D721Med (cell line): Measurements from ENCODE around the gene YY1AP1.
A peak's percentile ranks its signal among the peaks of the same experiment; 100 is the strongest.
"Not testable (repeated sequence)": the region's sequence is repeated elsewhere in the genome, so short reads cannot be mapped to it uniquely, and the experiment has no call there.

Experiments used
- DNase-seq: peaks from one replicate; pipeline ENCODE4 v3.0.0; 2011; ENCODE audit warnings: low spot score; ENCODE audit not compliant: insufficient read length
- FAIRE-seq: peaks from 2 replicates; lab custom pipeline; 2011; peaks lifted over from hg19 to GRCh38; lab: Jason Lieb, UNC
- TF ChIP-seq, protein P1 (sequence below): IDR thresholded peaks from 2 replicates; pipeline ENCODE4 v1.5.1; 2012; ENCODE audit warnings: mild to moderate bottlenecking, control low read depth; ENCODE audit not compliant: insufficient read depth; ENCODE audit errors: missing control alignments

Gene YY1AP1

DNA sequence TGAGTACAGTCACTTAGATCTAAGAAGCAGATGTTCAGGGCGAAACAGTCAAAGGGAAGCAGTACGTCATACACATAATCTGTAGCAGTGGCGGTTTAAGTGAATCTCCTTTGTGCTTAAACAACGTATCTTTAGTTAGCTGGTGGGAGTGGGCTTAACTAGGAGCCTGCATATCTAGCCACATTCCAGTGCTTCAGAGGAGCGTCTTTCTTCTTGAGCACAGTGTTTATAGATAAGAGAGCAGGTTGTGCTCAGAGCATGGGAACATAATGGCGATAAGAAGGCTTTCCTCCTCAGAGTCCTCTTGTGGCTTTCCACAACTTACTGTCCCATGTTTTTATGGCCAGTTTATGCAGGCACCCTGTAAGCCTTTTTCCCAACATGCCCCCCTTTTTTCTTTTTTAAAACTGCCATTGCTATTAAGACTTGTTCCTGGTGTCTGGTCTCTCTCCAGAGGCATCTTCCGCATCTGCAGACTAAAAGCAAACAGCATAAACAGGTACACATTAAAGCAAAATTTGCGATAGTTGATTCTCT lies 3.5 kb upstream of the YY1AP1 start:
- no peak for FAIRE-seq
- TF ChIP-seq, protein P1, sequence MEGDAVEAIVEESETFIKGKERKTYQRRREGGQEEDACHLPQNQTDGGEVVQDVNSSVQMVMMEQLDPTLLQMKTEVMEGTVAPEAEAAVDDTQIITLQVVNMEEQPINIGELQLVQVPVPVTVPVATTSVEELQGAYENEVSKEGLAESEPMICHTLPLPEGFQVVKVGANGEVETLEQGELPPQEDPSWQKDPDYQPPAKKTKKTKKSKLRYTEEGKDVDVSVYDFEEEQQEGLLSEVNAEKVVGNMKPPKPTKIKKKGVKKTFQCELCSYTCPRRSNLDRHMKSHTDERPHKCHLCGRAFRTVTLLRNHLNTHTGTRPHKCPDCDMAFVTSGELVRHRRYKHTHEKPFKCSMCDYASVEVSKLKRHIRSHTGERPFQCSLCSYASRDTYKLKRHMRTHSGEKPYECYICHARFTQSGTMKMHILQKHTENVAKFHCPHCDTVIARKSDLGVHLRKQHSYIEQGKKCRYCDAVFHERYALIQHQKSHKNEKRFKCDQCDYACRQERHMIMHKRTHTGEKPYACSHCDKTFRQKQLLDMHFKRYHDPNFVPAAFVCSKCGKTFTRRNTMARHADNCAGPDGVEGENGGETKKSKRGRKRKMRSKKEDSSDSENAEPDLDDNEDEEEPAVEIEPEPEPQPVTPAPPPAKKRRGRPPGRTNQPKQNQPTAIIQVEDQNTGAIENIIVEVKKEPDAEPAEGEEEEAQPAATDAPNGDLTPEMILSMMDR: no peak
- DNase-seq: peak; percentile 51

DNA sequence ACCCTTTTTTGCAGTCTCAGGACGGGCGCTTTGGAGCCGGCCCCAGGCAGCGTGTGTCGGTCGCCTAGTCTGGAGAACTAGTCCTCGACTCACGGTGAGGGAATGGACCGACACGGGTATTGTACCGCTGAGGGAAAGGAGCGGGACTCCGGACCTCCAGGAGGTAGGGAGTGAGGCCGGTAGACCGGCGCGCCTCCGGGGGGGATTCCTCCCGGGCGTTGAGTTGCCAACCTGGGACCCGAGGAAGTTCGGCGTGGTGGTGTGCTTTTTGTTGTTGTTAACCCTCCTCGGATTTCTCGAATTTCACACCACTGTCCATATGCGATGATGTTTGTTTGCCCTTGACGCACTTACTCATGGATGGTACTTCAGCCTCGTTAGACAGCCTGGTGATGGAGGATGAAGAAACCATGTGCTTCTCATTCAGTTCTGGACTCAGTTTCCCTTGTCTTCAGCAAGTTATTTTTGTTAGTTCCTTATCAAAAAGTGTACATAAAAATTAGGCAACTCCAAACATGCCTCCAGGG lies 570 bp upstream of the YY1AP1 start, which contains the start of gene DAP3:
Gene DAP3 (plus strand): TSS at position 11 of the 527 bp plus-strand sequence. CDS start 20,689 bp downstream, outside the sequence.
- FAIRE-seq (peak; percentile 58), DNase-seq (peak; percentile 66)

GRCh38 chr1:155687705-155688323 lies 760 bp downstream of the YY1AP1 start:
- FAIRE-seq: not testable (repeated sequence)

GRCh38 chr1:155681776-155682175 lies 6.8 kb downstream of the YY1AP1 start:
- FAIRE-seq: no peak
- no peak for DNase-seq
- TF ChIP-seq, protein P1: no peak

More at GRCh38 chr1:155687705-155688323, 760 bp downstream of the YY1AP1 start:
- DNase-seq: not testable (repeated sequence)

DNA sequence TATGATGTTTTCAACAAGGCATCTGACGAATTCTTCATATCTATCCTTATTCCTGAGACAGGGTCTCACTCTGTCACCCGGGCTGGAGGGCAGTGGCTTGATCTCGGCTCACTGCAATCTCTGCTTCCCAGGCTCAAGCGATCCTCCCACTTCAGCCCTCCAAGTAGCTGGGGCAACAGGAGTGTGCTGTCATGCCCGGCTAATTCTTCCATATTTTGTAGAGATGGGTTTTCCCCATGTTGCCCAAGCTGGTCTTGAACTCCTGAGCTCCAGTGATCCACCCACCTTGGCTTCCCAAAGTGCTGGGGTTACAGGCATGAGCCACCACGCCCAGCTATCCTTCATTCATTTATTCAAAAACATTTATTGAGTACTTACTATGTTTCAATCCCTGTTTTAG lies 8.0 kb downstream of the YY1AP1 start:
- no peak for DNase-seq
- FAIRE-seq: no peak
- TF ChIP-seq, protein P1: no peak

DNA sequence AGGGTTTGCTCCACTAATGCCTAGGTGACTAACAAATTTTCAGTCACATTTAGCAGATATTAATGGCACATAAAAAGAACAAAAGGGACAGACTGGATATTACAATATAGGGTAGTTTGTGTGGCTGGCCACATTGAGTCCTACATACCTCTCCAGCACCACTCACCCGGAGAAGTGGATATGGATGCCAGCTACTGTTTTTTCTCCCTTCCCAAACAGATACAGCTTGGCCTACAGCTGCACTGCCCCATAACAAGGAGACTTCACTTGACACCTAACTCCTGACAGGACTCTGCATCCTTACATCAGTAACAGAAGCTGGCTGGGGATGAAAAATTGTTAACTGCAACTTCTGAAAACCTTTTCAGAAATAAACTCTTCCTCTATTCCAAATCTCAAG lies 9.6 kb downstream of the YY1AP1 start:
- DNase-seq, FAIRE-seq: not testable (repeated sequence)

DNA sequence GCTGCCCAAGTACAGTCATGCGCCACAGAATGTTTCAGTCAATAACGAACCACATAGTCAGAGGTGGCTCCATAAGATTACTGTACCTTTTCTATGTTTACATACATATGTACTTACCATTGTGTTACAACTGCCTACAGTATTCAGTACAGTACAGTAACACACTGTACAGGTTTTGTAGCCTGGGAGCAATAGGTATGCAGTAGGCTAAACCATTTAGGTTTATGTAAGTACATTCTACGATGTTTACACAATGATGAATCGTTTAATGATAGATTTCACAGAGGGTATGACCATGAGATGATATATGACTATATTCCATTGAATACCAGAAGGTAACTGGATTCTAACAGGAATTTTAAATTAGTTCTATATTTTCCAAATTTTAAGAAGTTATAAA lies 10.5 kb downstream of the YY1AP1 start:
- DNase-seq (no peak), FAIRE-seq (peak; percentile 81)
- TF ChIP-seq, protein P1: no peak

GRCh38 chr1:155673003-155673402 lies 15.6 kb downstream of the YY1AP1 start:
- no peak for DNase-seq
- TF ChIP-seq, protein P1: no peak
- FAIRE-seq: no peak
